HPDE6-E6E7 (cell line): ENCODE data around the gene PHTF1.
A peak's percentile ranks its signal among the peaks of the same experiment; 100 is the strongest.

Experiments used
- DNase-seq: peaks from one replicate; pipeline ENCODE4 v3.0.0; 2011; ENCODE audit warnings: missing footprints; ENCODE audit errors: extremely low spot score

The PHTF1 gene

DNA sequence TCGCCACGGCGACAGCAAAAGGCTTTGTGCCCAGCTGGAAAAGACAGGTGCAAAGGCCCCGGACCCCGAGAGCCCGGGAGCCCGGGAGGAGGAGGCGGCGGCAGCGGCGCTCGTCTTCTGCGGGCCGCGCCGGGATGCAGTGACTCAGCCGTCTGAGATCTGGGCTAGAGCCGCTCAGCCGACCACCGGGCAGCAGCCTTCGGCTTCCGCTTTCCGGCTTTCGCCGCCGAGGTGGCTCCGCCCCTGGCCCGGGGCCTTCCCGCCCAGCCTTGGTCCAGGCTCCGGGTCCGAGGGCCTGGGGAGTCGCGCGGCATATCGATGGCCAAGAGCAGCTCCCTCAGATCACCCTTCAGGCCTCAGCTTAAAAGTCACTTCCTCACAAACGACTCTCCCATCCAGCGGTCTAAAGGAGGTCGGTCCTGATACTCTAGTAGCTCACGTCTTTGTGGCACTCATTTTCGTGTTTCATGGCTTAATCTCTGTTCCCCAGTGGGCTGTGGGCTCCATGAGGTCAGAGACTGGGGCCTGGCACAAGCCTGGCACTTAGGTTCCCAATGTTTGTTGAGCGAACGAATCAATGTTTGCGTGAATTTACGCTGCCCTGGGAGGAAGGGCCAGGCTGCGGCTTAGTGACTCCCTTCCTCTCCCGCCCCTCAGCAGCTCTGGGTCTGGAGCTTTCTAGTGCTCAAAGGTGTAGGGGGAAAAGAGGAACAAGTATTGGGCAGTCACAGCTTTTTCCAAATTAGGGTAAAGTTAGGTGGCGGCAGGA, at the start of gene PHTF1:
Gene PHTF1 (minus strand): TSS at position 154 of the 769 bp plus-strand sequence. CDS start 783 bp downstream, outside the sequence.
- DNase-seq = peak; percentile 64

GRCh38 chr1:113808450-113809195, 49.3 kb upstream of the PHTF1 start:
- DNase-seq = no peak

- no peak for DNase-seq
Measured at GRCh38 chr1:113805639-113806038, 46.4 kb upstream of the PHTF1 start.

- no peak for DNase-seq
Measured at GRCh38 chr1:113805256-113805531, 45.9 kb upstream of the PHTF1 start.

GRCh38 chr1:113804421-113805255, 45.4 kb upstream of the PHTF1 start:
- peak; percentile 76 for DNase-seq

GRCh38 chr1:113802367-113803007, 43.2 kb upstream of the PHTF1 start:
- DNase-seq = no peak

GRCh38 chr1:113800487-113800886, 41.2 kb upstream of the PHTF1 start:
- no peak for DNase-seq

- DNase-seq = no peak
Measured at GRCh38 chr1:113797472-113797871, 38.2 kb upstream of the PHTF1 start.

DNA sequence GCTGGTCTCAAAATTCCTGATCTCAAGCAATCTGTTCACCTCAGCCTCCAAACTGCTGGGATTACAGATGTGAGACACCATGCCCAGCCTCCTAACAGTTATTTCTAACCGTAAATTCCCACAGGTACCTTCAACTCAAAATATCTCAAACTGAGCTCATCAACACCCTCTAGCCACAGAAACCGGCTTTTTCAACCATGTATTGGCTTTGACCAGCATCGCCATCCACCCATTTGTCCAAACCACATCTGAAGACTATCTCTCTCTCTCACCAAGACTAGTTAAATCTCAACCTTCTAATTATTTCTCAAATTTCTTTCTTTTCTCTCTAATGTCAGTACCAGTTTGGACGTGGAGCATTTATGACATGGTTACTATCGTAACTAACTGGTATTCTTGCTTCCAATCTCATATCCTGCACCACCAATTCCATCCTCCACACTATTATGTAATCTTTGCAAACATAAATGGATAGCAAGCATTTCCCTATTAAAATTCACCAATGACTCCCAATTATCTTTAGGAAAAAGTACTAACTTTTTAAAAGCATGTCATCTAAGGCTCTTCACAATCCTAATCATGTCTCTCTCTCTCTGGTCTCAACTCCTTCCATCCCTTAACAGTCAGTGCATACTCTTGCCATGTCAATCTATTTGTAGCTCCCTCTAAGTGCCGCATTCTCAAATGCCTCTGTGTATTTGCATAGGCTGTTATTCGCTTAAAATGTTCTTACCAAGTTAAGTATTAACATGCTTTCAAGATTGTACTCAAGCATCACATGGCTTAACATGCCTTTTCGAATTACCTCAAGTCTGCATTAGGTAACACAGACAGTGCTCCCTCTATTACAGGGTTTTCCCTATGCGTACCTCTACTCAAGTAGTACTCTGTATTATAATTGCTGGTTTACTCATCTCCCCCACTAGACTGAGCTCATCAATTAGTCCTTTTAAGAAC, 34.9 kb upstream of the PHTF1 start:
- no peak for DNase-seq

DNA sequence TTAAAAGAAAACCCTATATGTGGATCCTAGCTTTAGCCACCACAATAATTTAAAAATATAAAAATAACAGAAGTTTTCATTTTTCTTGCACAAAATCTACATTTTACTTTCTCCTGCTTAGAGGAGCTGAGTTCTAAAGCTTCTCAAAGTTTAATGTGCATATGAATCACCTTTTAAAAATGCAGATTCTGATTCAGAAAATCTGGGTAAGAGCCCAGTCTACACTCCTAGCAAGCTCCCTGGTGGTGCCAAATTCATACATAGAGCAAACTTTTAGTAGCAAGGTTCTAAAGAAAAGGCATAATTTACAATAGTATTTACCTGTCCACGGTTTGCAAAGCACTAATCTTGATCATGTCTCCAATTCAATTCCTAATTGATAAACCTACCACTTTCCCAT, 33.7 kb upstream of the PHTF1 start:
- no peak for DNase-seq

- DNase-seq = no peak
Measured at GRCh38 chr1:113792471-113792870, 33.2 kb upstream of the PHTF1 start.

DNA sequence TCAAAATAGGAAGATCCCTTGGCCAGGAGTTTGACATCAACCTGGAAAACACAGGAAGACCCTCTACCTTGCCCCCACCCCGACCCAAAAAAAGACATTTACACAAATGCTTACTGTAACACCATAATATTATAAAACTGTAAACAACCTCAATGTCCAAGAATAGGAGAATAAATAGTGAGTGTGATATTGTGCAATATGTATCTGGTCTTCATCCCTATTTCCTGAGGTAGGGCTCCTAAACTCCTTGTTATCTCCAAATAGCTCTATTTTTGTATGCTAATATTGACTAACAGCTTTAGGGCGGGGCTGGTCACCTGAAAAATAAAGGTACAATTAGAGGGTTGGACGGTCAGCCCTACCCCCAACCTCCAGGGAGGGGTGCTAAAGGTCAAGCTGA, 29.5 kb upstream of the PHTF1 start:
- DNase-seq = no peak

DNA sequence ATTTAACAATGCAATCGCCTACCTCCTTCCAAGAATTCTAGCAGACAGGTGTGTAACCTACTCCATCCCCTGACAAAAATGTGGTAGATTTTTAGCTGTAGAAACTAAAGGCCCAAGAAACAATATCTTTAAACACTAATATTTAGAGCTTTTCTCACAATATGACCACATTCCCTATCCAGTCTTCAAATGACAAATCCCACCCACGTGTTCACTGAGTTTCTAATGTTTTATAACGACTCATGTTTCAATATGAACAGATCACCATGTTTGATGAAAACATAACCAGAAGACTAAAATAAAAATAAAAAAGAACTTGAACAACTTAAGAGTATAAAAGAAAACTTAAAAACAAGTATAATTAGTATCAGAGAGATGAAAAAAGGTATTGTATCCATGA, 28.4 kb upstream of the PHTF1 start:
- no peak for DNase-seq

DNA sequence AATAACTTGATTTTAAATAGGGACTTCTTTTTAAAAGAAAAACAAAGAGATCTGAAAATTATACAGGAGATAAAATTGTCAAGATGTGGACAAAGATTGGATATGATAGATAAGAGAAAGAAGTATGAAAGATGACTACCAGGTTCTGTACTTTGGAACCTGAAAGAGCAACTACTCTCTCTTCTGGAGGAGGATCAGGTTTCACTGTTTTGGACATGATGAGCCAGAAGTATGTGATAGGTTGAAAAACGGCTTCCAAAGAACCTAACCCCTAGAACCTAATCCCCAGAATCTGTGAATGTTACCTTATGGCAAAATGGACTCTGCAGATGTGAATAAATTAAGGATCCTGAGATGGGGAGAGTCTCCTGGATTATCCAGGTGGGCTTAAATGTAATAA, 26.8 kb upstream of the PHTF1 start:
- DNase-seq = no peak

DNA sequence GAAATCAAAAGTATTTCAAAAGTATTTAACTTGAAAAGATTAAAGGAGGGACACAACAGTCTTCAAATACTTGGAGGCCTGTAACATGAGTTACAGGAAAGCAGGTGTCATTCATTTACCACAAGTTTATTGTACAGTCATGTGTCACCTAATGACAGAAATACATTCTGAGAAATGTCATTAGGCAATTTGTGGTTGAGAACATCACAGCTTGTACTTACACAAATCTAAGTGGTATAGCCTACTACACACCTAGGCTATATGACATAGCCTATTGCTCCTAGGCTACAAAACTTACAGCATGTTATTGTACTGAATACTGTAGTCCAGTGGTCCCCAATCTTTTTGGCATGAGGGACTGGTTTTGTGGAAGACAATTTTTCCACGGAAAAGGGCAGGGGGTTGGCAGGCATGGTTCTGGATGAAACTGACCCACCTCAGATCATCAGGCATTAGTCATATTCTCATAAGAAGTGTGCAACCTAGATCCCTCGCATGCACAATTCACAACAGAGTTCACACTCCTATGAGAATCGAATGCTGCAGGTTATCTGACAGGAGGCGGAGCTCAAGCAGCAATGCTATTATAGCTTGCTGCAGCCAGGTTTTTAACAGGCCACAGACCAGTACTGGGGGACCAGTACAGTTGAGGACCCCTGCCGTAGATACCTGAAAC, 25.0 kb upstream of the PHTF1 start:
- no peak for DNase-seq

DNA sequence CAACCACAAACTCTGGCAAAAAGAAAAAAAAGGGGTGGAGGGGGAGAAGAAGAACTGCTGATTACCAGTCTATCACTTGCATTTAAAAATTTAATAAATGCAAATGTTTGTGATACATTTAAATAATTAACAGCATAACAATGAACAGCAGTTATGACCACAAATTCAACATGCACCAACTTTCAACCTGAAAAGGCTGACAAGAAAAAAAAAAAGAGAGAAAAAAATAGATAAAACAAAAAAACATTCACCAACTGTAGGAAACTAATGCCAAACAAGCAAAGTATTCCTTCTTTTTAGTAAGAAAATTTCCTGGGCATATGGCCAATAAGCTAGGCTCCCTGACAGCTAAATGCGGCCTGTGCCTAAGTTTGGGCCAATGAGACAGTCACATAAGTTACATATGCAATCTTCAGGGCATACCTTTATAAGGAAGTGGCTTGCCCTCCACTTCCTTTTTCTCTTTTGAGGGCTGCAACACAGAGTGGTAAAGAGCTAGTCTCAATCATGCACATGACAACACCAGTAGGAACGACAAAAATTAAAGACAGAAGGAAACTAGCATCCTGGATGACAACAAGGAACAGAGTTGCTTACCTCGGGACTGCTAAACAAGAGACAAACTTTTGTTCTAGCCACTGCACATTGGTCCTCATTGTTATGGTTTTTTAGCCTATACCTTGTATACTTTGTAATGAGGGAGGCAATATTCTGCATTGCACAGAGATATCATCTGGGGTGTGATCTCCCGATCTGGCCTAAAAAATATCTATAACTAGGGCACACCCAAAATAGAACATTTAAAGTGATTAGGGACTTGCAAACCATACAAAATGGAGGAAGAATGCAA, 24.2 kb upstream of the PHTF1 start:
- DNase-seq = no peak

GRCh38 chr1:113782406-113782805, 23.1 kb upstream of the PHTF1 start:
- DNase-seq = no peak

- no peak for DNase-seq
Measured at GRCh38 chr1:113780374-113781146, 21.3 kb upstream of the PHTF1 start.

- no peak for DNase-seq
Measured at GRCh38 chr1:113779542-113779941, 20.3 kb upstream of the PHTF1 start.
